Panc1 (cell line): Measurements from ENCODE around the gene TRIM74.
"Not testable (repeated sequence)": the region's sequence is repeated elsewhere in the genome, so short reads cannot be mapped to it uniquely, and the experiment has no call there.

Experiments used
- CTCF ChIP-seq: fragments of 450-650 bp; IDR thresholded peaks from 2 replicates; pipeline ENCODE4 v1.5.1; 2017; ENCODE audit warnings: mild to moderate bottlenecking
- POLR2AphosphoS5 ChIP-seq: IDR thresholded peaks from 2 replicates; pipeline ENCODE4 v1.6.1; 2012; ENCODE audit warnings: mild to moderate bottlenecking, low read depth, low read length, moderate library complexity
- REST ChIP-seq, 2 experiments: IDR thresholded peaks; 2 replicates each; pipeline ENCODE4 v1.6.1; 2011 to 2012; ENCODE audit warnings: low read depth in 2 of 2, control low read depth in 1 of 2, low read length in 1 of 2, mild to moderate bottlenecking in 1 of 2, moderate library complexity in 1 of 2; ENCODE audit not compliant: insufficient read depth in 1 of 2
- SIN3A ChIP-seq: IDR thresholded peaks from 2 replicates; pipeline ENCODE4 v1.6.1; 2012; ENCODE audit warnings: low read depth, mild to moderate bottlenecking, low read length, moderate library complexity, borderline replicate concordance; ENCODE audit not compliant: insufficient read depth
- TCF7L2 ChIP-seq: IDR thresholded peaks from 2 replicates; pipeline ENCODE4 v1.6.1; 2011; ENCODE audit warnings: mild to moderate bottlenecking, low read depth, low read length, inconsistent platforms

- peak; percentile 68 for TF ChIP-seq CTCF
- TF ChIP-seq SIN3A; TCF7L2; POLR2AphosphoS5; REST (IDR thresholded peaks at IDR 0.05; ENCODE audit: insufficient read depth in 1 of 2, low read depth in 2 of 2, low read length in 1 of 2): not testable (repeated sequence)
These were observed 23.0 kb downstream of the TRIM74 start for GRCh38 chr7:72946130-72946745.
